Measurements from ENCODE around the gene IL17B. TPM values are rescaled to one million over a fixed set of nuclear protein-coding genes. Genes with fewer than 3 reads are reported as not detected.
"Not testable (repeated sequence)": the region's sequence is repeated elsewhere in the genome, so short reads cannot be mapped to it uniquely, and the experiment has no call there.

IL17B gene
- total RNA-seq, 1 donor from 2014 or later: not detected

GRCh38 chr5:149400304-149400703 lies 21.2 kb upstream of the IL17B start:
- no peak for DNase-seq

- DNase-seq: no peak
Measured at GRCh38 chr5:149399775-149400174, 20.7 kb upstream of the IL17B start.

- not testable (repeated sequence) for DNase-seq
Measured at GRCh38 chr5:149398747-149399266, 19.7 kb upstream of the IL17B start.

GRCh38 chr5:149397530-149397929 lies 18.4 kb upstream of the IL17B start:
- no peak for DNase-seq

- not testable (repeated sequence) for DNase-seq
Measured at GRCh38 chr5:149394996-149395395, 15.9 kb upstream of the IL17B start.

DNA sequence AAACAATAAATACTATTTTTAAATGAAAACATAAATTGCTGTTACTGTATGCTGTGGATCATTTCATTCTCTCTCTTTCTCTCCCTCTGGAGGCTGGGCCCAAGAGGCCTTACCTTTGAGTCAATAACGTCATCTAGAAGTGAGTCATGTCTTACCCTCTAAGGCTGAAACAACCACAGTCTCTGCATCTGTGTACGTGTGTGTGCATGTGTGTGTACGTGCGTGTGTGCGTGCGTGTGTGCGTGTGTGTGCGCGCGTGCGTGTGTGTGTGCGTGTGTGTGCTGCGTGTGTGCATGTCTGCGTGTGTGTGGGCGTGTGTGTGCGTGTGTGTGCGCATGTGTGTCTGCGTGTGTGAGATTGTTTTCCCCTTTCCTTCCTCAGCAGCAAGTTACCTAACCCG lies 13.6 kb upstream of the IL17B start:
- no peak for DNase-seq

- DNase-seq: no peak
Measured at GRCh38 chr5:149391524-149391923, 12.4 kb upstream of the IL17B start.

- DNase-seq: not testable (repeated sequence)
Measured at GRCh38 chr5:149391076-149391475, 12.0 kb upstream of the IL17B start.

GRCh38 chr5:149389552-149390495 lies 10.7 kb upstream of the IL17B start:
- no peak for DNase-seq

GRCh38 chr5:149388498-149389190 lies 9.6 kb upstream of the IL17B start:
- no peak for DNase-seq

- no peak for DNase-seq
Measured at GRCh38 chr5:149387982-149388381, 8.9 kb upstream of the IL17B start.

- no peak for DNase-seq
Measured at GRCh38 chr5:149387081-149387631, 8.1 kb upstream of the IL17B start.

DNA sequence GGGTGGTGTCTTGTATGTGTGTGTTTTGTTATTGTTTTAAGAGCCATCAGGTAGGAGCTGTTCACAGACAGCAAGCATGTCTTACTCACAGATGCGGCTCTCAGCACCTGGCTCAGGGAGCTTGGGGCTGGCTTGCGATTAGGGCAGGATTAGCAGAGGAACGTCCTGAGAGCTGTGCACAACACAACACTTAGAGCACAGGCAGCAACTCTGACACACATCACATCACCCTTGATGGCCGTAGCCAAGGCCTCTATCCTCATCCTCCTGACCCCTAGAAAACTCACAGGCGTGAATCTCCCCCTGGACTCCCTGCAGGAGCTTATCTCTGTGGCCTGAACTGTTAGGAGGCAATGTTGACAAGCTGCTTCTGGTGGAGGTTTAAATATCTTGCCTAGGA lies 7.1 kb upstream of the IL17B start:
- no peak for DNase-seq

GRCh38 chr5:149383399-149383798 lies 4.3 kb upstream of the IL17B start:
- no peak for DNase-seq

GRCh38 chr5:149382517-149383220 lies 3.6 kb upstream of the IL17B start:
- DNase-seq: no peak

DNA sequence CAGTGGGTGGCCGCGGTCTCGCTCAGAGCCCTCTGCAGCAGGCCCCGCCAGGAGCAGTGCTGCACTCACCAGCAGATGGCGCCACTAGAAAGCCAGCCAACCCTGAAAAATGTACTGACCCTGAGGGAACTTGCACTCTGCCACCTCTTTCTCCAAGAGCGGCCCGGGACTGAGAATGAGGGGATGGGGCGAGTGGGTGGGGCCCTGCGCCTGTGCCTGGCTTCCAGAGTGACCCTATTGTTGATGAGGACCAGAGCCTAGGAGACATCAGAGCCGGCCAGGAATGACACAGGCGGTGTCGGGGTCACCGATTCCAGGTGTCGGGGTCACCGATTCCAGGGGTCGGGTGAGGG lies 2.9 kb upstream of the IL17B start:
- DNase-seq: peak; percentile 4

- no peak for DNase-seq
Measured at GRCh38 chr5:149381261-149381985, 2.3 kb upstream of the IL17B start.

DNA sequence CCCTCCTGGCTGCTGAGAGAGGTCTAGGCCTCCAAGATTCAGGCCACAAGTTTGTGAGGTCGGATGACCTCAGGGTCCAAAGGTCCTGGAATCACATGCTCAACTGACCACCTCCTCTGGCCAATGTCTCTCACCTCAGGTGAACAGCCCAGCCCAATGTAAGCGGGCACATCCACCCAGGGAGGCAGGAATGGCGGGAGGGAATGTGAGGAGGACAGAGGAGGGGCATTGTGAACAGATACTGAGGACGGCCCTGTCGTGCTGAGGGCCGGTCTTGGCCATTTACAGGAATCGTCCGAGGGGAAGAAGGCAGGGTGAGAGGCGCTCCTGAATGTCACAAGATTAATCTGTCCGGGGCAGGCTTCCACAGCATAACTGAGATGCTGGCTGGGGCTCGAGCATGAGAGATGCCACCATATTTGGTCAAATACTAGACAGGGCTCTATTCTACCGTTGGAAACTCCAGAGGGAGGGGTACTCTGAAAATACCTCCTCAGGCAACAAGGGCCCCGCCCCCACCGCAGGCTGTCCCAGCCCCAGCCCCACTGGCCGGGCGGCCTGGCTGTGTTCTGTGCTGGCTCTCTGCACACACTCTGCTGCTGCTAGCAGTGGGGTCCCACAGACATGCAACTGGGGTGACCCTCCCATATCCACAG lies 1.5 kb upstream of the IL17B start:
- no peak for DNase-seq

- no peak for DNase-seq
Measured at GRCh38 chr5:149379818-149380374, 804 bp upstream of the IL17B start.

GRCh38 chr5:149378241-149378820 lies 761 bp downstream of the IL17B start:
- no peak for DNase-seq

All from occipital lobe (tissue), 2 donors.